ENCODE data around the gene ERGIC1. TPM values are rescaled to one million over a fixed set of nuclear protein-coding genes. Genes with fewer than 3 reads are reported as not detected.

Gene ERGIC1
- total and polyA plus RNA-seq, 10 of the 15 experiments (the other 5 are each of a cell fraction or from before 2014, with no cell fraction given) = 8.8 to 104 (median 76.3) TPM

GRCh38 chr5:172830876-172831662 is 3.0 kb upstream of the ERGIC1 start (continued):
- TF ChIP-seq HDAC6 (IDR thresholded peaks at IDR 0.05; ENCODE audit: unreplicated experiment) (no peak), HCFC1 (IDR thresholded peaks at IDR 0.05; ENCODE audit: low read length) (no peak), RB1 (IDR thresholded peaks at IDR 0.05; ENCODE audit: borderline replicate concordance) (no peak), BHLHE40 (IDR thresholded peaks at IDR 0.05; ENCODE audit: borderline replicate concordance in 1 of 2, low read depth in 2 of 2, low read length in 1 of 2) (no peak), EED (IDR thresholded peaks at IDR 0.05; ENCODE audit: low read depth) (no peak), POLR2AphosphoS2 (IDR thresholded peaks at IDR 0.05; ENCODE audit: low read depth, low read length) (no peak)

GRCh38 chr5:172832383-172833315 is 1.4 kb upstream of the ERGIC1 start:
- Histone ChIP-seq H3K4me1 (ENCODE audit: control insufficient read depth, insufficient read depth, low read length) (peaks cover 25% of the 10 kb centered on the region), H3K27me3 (replicated peaks in 1 of 2; ENCODE audit: control insufficient read depth in 2 of 2, insufficient read depth in 2 of 2, low read length in 1 of 2) (no peaks in the 10 kb centered on the region), H2AFZ (ENCODE audit: control insufficient read depth, low read depth, low read length) (no peak overlapping the region), H3K9ac (ENCODE audit: control insufficient read depth, insufficient read depth, low read length) (no peak overlapping the region), H3K27ac (ENCODE audit: control insufficient read depth, insufficient read depth) (no peak overlapping the region), H4K20me1 (ENCODE audit: control insufficient read depth, insufficient read depth) (no peaks in the 10 kb centered on the region), H3K4me2 (ENCODE audit: control insufficient read depth, insufficient read depth) (no peak overlapping the region), H3K36me3 (ENCODE audit: control insufficient read depth in 2 of 2, insufficient read depth in 2 of 2, low read length in 1 of 2) (no peaks in the 10 kb centered on the region), H3K79me2 (ENCODE audit: control insufficient read depth, insufficient read depth, low read length) (peaks cover 35% of the 10 kb centered on the region), H3K4me3 (no peak overlapping the region), H3K9me3 (replicated peaks; ENCODE audit: control insufficient read depth, insufficient read depth, low read length) (no peaks in the 10 kb centered on the region)
- no peak for ATAC-seq
- ChIA-PET SMC1A (ENCODE audit: uncharacterized antibody, unreplicated experiment) (interaction anchor here (5.9 kb wide), 1 partner anchor 62 kb away, joined by 33 read pairs; the partner anchor contains the start of gene DUSP1), RAD21 (ENCODE audit: unreplicated experiment) (interaction anchor here (0.9 to 1.0 kb wide), 2 partner anchors 62 to 99 kb away, joined by 3 read pairs; no protein-coding TSS in a partner anchor), POLR2A (interaction anchor here (0.6 to 1.0 kb wide), 3 partner anchors 21 to 60 kb away, joined by 3 read pairs; no protein-coding TSS in a partner anchor), CTCF (no interaction called here)
- no TSS peak for BruUV-seq (replicated peaks)
- no peak for FAIRE-seq
- in situ Hi-C loops (cut with MboI) (no loop called here), intact Hi-C loops (cut with micrococcal nuclease; ENCODE audit: unreplicated experiment) (loop anchor here (10.0 kb wide), 1 partner anchor 118 kb away; no protein-coding TSS in a partner anchor)
- no peak for DNase-seq (ENCODE audit: low read depth, low spot score)
- 72% methylated on average over 14 of the region's 14 CpGs for WGBS (ENCODE audit: insufficient coverage, insufficient replicate concordance, low lambda C conversion rate, missing lambda C conversion rate)
- TF ChIP-seq BCL3 (IDR thresholded peaks at IDR 0.05; ENCODE audit: borderline replicate concordance, insufficient read depth, low read depth, low read length, poor library complexity, severe bottlenecking) (no peak), ZNF24 (IDR thresholded peaks at IDR 0.05) (peak; percentile 86), BCLAF1 (IDR thresholded peaks at IDR 0.05) (no peak)
